Transverse colon (tissue), 4 donors: Measurements from ENCODE around the gene SERPINH1.

Experiments
- POLR2A ChIP-seq: fragments of 450-650 bp; IDR thresholded peaks from one replicate; pipeline ENCODE4 v1.6.1; 2016; ENCODE audit warnings: antibody characterized with exemption, mild to moderate bottlenecking, moderate library complexity
- POLR2AphosphoS5 ChIP-seq, 3 donors: sonication (generic); formaldehyde crosslinking; IDR thresholded peaks; one replicate each; pipeline ENCODE4 v1.6.1; 2016; ENCODE audit warnings: antibody characterized with exemption in 3 of 3
- TF ChIP-seq, protein P1 (sequence below), 5 experiments: fragments of 200-600 bp in 3 of 5; fragments of 450-650 bp in 2 of 5; sonication (generic) in 3 of 5; IDR thresholded peaks; 1 replicate in 2 of 5; 2 replicates in 3 of 5; pipeline ENCODE4 v1.5.1; 2016 to 2017; ENCODE audit warnings: antibody characterized with exemption in 5 of 5, inconsistent platforms in 3 of 5, mild to moderate bottlenecking in 2 of 5, moderate library complexity in 1 of 5

DNA sequence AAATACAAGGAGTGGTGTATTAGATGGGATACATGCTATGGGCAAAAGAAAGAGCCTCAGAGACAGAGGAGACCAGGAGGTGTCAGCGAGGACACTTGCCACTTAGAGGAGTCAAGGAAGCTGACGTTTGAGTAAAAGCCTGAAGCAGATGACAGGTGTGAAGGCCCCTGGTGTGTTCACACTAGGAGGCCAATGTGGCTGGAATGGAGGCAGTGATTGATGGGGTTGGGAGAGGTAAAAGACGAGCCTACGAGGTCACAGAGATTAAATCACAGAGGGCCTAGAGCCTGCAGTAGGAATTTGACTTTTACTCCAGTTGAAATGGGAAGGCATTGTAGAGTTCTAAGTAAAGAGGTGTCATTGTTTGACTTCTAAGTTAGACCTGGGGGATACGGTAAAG is 24.3 kb upstream of the SERPINH1 start:
- no peak for TF ChIP-seq POLR2AphosphoS5 (IDR thresholded peaks at IDR 0.05)
- TF ChIP-seq, protein P1, sequence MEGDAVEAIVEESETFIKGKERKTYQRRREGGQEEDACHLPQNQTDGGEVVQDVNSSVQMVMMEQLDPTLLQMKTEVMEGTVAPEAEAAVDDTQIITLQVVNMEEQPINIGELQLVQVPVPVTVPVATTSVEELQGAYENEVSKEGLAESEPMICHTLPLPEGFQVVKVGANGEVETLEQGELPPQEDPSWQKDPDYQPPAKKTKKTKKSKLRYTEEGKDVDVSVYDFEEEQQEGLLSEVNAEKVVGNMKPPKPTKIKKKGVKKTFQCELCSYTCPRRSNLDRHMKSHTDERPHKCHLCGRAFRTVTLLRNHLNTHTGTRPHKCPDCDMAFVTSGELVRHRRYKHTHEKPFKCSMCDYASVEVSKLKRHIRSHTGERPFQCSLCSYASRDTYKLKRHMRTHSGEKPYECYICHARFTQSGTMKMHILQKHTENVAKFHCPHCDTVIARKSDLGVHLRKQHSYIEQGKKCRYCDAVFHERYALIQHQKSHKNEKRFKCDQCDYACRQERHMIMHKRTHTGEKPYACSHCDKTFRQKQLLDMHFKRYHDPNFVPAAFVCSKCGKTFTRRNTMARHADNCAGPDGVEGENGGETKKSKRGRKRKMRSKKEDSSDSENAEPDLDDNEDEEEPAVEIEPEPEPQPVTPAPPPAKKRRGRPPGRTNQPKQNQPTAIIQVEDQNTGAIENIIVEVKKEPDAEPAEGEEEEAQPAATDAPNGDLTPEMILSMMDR (IDR thresholded peaks at IDR 0.05): no peak
- TF ChIP-seq POLR2A: no peak
